HG02623 (cell line): ENCODE measurements around the gene FXYD7.

Source experiments
- ATAC-seq: cut with Tn5 transposase; IDR thresholded peaks from one replicate; pipeline ENCODE4 v1.9.1; 2021; ENCODE audit warnings: moderate library complexity; ENCODE audit not compliant: unreplicated experiment

The FXYD7 gene

GRCh38 chr19:35109395-35110112 is 33.5 kb upstream of the FXYD7 start:
- no peak for ATAC-seq

GRCh38 chr19:35110974-35111373 is 32.1 kb upstream of the FXYD7 start:
- ATAC-seq: no peak

DNA sequence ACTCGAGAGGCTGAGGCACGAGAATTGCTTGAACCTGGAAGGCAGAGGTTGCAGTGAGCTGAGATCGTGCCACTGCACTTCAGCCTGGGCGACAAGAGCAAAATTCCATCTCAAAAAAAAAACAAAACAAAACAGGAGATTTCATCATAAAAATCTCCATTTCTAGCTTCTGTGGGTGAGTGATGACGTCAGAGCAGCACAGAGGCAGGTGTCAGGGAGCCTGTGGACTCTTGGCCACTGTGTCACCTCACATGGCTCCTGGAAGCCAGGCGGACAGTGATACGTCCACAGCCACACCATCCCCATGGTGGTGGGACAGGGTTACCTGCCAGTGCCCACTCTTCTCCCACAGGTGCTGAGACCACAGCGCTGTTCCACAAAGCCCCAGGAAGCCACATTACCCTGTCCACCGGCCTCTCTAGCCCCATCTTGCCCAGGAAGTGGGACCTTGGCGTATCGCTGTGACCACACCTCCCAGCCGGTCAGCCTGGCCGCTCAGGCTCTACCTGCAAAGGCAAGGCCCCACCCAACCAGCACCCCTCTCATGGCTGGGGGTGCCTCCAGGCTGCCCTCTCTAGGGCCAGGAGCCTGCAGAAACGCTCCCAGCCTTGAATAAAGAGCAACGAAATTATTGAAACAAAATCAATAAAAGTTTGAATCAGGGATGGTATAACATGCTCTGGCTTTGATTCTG is 29.9 kb upstream of the FXYD7 start:
- ATAC-seq: no peak

- ATAC-seq: no peak
These were observed 28.5 kb upstream of the FXYD7 start for GRCh38 chr19:35114353-35115176.

GRCh38 chr19:35115177-35115951 is 27.7 kb upstream of the FXYD7 start, which contains the start of gene FXYD3:
TSS of gene FXYD3 (plus strand) at chr19:35115823. CDS start at chr19:35119377, 3,554 bp downstream.
- ATAC-seq: no peak

DNA sequence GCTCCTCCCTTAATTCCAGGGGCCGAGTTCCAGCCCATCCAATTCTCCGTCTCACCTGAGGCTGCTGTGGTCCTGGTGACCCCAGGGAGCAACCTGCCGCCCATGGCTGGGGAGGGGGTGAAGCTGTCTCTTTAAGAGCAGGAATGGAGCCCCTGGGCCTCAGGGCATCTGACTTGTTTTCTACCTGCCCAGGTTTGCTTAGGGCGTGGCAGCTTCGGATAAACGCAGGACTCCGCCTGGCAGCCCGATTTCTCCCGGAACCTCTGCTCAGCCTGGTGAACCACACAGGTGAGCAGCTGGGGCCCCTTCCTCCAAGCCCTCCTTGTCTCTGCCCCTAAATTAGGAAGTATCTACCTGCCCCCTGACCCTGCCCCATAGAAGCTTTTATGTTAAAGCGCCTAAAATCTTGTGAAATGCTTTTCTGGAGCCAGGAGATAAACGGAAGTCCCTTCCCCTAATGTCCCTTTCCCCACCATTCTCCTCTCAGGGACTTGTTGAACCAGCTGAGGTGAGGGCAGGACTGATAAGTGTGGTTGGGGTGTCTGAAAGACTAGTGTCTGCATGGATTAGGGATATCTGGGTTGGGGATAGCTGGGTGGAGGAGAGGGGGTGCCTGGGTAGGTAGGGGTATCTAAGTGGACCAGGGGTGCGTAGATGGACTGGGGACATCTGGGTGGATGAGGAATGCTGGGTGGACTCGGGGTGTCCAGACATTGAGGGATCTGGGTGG is 26.8 kb upstream of the FXYD7 start:
- no peak for ATAC-seq

GRCh38 chr19:35117116-35117515 is 25.9 kb upstream of the FXYD7 start:
- no peak for ATAC-seq

DNA sequence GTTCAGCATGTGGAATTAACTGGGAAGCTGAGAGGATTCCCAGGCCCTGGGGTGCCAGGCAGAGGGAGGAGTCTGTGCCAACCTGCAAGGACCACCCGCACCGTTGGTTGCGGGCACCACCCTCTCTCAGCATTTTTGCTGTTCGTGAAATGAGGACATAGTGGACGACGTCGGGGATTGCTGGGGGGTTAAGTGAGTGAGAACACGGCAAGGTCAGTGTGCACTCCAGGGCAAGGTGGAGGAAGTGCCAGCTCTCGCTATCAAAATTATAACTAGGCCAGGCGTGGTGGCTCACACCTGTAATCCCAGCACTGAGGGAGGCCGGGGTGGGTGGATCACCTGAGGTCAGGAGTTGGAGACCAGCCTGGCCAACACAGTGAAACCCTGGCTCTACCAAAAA is 25.3 kb upstream of the FXYD7 start:
- no peak for ATAC-seq

GRCh38 chr19:35118268-35119020 is 24.6 kb upstream of the FXYD7 start:
- ATAC-seq: no peak

DNA sequence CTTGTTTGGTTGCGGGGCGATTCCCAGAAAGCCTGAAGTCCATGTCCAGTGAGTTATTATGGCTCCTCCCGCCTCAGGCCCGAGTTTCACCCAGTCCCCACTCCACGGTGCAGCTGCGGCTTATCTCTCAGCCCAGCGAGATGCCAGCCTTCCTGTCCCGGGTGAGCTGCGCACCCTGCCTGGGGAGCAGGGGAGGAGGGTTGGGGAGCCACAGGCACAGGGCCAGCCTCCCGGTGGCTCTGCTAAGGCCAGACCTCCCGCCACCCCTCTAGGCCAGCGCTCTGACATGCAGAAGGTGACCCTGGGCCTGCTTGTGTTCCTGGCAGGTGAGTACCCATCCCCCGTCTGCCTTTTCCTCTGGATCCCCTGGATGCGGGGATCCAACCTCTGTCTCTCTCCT is 24.0 kb upstream of the FXYD7 start:
- ATAC-seq: no peak

- ATAC-seq: no peak
These were observed 23.4 kb upstream of the FXYD7 start for GRCh38 chr19:35119578-35120155.

GRCh38 chr19:35120492-35120891 is 22.6 kb upstream of the FXYD7 start:
- ATAC-seq: no peak

DNA sequence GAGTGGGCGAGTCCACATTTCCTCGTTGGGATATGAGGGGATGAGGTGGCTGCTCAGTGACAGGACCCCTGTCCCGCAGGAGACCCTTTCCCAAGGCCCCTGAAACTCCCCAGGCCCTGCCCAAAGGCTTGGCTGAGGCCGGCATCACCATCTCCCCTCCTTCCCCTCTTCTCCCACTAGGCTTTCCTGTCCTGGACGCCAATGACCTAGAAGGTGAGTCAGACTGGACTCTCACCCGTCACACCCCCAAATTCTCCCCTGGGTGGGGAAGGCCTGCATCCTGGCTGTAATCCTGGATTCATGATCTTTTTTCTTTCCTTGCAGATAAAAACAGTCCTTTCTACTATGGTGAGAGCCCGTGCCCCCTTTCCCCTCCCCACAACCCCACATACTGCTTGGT is 22.2 kb upstream of the FXYD7 start:
- ATAC-seq: no peak

DNA sequence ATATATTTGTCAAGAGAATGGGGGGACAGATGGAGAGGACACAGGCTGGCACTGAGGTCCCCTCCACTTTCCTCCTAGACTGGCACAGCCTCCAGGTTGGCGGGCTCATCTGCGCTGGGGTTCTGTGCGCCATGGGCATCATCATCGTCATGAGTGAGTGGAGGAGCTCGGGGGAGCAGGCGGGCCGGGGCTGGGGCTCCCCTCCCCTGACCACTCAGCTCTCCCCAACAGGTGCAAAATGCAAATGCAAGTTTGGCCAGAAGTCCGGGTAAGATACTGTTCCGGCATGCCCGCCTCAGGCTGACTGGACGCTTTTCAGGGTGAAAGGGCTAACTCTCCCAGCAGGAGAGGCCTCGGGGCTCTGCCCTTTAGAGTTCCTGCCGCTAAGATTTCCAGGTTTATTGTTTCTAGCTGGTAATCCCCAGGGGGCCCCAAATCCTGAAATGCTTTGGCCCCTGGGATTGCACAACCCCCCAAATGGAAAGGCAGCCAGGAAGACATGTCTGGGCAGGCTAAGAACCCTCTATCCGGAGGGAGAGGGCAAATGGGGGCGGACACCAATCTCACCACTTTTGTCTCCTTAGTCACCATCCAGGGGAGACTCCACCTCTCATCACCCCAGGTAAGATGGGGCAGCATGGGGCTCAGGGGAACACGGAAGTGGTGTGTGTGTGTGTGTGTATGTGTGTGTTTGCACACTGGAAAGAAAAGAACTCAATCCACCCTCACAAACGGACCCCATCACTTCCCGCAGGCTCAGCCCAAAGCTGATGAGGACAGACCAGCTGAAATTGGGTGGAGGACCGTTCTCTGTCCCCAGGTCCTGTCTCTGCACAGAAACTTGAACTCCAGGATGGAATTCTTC is 20.1 kb upstream of the FXYD7 start:
- ATAC-seq: no peak

DNA sequence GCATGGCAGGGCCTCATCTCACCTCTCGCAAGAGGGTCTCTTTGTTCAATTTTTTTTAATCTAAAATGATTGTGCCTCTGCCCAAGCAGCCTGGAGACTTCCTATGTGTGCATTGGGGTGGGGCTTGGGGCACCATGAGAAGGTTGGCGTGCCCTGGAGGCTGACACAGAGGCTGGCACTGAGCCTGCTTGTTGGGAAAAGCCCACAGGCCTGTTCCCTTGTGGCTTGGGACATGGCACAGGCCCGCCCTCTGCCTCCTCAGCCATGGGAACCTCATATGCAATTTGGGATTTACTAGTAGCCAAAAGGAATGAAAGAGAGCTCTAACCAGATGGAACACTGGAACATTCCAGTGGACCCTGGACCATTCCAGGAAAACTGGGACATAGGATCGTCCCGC is 19.5 kb upstream of the FXYD7 start:
- no peak for ATAC-seq

GRCh38 chr19:35124098-35125060 is 18.7 kb upstream of the FXYD7 start:
- no peak for ATAC-seq

DNA sequence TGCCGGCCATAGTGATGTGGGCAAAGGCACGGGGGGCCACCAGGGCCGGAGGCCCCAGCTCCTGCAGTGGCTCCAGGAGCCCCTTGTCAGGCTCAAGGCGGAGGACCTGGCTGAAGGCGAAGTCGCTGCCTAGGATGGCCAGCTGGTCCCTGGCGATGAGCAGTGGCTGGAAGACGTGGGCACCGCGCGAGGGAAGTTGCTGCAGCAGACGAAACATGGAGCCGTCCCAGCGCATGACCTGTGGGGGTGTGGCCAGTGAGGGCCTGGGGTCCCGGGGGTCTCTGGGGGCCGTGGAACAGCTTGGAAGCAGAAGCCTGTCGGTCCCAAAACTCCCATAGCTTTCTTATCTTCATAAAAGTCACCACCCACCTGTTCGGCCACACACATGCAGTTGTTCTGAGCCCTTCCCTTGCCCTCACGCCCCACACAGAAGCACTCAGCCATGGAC is 17.8 kb upstream of the FXYD7 start:
- ATAC-seq: no peak
